Activated CD4-positive, alpha-beta T cell treated with anti-CD3 and anti-CD28 coated beads, Interleukin-2, amount 50 U/mL, for 4 hours (primary cell): Measurements from ENCODE around the gene C9orf40.

Experiments used
- DNase-seq, 2 experiments: peaks; one replicate each; pipeline ENCODE4 v3.0.0-alpha.2; 2020

Gene C9orf40

GRCh38 chr9:74952201-74953151, at the start of gene C9orf40:
TSS of gene C9orf40 (minus strand) at chr9:74952912. CDS start at chr9:74952611, 301 bp downstream.
- DNase-seq = peak; percentile 91

GRCh38 chr9:75001719-75002421, 49.2 kb upstream of the C9orf40 start:
- DNase-seq = no peak

- no peak for DNase-seq
These were observed 48.1 kb upstream of the C9orf40 start for GRCh38 chr9:75000835-75001234.

GRCh38 chr9:74985041-74985440, 32.3 kb upstream of the C9orf40 start:
- no peak for DNase-seq

- no peak for DNase-seq
These were observed 31.0 kb upstream of the C9orf40 start for GRCh38 chr9:74983709-74984108.

GRCh38 chr9:74979844-74980243, 27.1 kb upstream of the C9orf40 start:
- no peak for DNase-seq

GRCh38 chr9:74977287-74977686, 24.6 kb upstream of the C9orf40 start:
- no peak for DNase-seq

- DNase-seq = no peak
These were observed 22.8 kb upstream of the C9orf40 start for GRCh38 chr9:74975538-74975937.

GRCh38 chr9:74974558-74974957, 21.8 kb upstream of the C9orf40 start:
- no peak for DNase-seq

- no peak for DNase-seq
These were observed 21.0 kb upstream of the C9orf40 start for GRCh38 chr9:74973714-74974113.

- DNase-seq = no peak
These were observed 10.3 kb upstream of the C9orf40 start for GRCh38 chr9:74963056-74963455.

GRCh38 chr9:74961496-74961895, 8.8 kb upstream of the C9orf40 start:
- DNase-seq = no peak

GRCh38 chr9:74960561-74960960, 7.8 kb upstream of the C9orf40 start:
- no peak for DNase-seq

GRCh38 chr9:74958587-74958986, 5.9 kb upstream of the C9orf40 start:
- no peak for DNase-seq

GRCh38 chr9:74953235-74953751, 581 bp upstream of the C9orf40 start:
- no peak for DNase-seq

GRCh38 chr9:74951725-74952151, 974 bp downstream of the C9orf40 start:
- DNase-seq = peak; percentile 18 to 33

- DNase-seq = no peak
These were observed 1.5 kb downstream of the C9orf40 start for GRCh38 chr9:74951107-74951720.

GRCh38 chr9:74949859-74950855, 2.6 kb downstream of the C9orf40 start:
- no peak for DNase-seq

- DNase-seq = no peak
These were observed 3.8 kb downstream of the C9orf40 start for GRCh38 chr9:74948937-74949336.

- DNase-seq = no peak
These were observed 6.0 kb downstream of the C9orf40 start for GRCh38 chr9:74946686-74947085.

- DNase-seq = peak; percentile 31 to 44
These were observed 9.9 kb downstream of the C9orf40 start for GRCh38 chr9:74942801-74943200.

- DNase-seq = no peak
These were observed 12.1 kb downstream of the C9orf40 start for GRCh38 chr9:74940600-74940999.
